ENCODE results near the gene SFT2D2.

DNA sequence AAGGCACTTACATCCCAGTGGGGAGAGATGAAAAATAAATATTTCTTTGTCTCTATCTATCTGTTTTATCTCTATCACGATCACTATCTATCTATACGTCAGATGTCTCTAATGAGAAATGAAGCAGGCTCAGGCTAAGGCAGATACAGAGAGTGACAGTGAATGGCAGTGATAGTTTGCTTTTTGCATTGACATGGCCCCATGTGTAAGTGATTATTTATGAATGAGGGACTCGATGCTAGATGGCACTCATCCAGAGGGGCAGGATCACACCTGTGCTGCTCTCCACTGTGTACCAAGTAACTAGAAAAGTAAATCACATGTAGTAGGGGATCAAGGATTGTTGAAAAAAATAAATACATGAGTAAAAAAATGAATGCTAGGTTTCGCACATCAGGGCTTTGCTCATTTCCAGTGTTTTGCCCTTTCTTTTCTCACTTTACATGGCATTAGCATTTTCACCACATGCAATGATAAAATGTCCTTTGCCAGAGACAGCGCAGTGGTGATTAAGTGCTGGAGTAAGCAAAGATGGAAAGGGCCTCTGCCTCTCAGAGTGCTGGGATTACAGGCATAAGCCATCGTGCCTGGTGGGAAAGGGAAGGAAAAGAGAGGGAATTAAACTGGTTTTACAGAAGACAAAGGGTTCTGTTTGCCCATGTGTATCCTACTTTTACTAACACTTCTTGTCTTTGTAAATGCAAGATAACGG lies 71.4 kb downstream of the SFT2D2 start:
- TF ChIP-seq, protein P1, sequence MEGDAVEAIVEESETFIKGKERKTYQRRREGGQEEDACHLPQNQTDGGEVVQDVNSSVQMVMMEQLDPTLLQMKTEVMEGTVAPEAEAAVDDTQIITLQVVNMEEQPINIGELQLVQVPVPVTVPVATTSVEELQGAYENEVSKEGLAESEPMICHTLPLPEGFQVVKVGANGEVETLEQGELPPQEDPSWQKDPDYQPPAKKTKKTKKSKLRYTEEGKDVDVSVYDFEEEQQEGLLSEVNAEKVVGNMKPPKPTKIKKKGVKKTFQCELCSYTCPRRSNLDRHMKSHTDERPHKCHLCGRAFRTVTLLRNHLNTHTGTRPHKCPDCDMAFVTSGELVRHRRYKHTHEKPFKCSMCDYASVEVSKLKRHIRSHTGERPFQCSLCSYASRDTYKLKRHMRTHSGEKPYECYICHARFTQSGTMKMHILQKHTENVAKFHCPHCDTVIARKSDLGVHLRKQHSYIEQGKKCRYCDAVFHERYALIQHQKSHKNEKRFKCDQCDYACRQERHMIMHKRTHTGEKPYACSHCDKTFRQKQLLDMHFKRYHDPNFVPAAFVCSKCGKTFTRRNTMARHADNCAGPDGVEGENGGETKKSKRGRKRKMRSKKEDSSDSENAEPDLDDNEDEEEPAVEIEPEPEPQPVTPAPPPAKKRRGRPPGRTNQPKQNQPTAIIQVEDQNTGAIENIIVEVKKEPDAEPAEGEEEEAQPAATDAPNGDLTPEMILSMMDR (IDR thresholded peaks at IDR 0.05): no peak
- no peak for TF ChIP-seq POLR2A (IDR thresholded peaks at IDR 0.05)
